ENCODE results near the gene RRP7A. TPM values are rescaled to one million over a fixed set of nuclear protein-coding genes. Genes with fewer than 3 reads are reported as not detected.

Gene RRP7A
- total RNA-seq, 2 donors from 2014 or later: 63.8 to 98.0 TPM

DNA sequence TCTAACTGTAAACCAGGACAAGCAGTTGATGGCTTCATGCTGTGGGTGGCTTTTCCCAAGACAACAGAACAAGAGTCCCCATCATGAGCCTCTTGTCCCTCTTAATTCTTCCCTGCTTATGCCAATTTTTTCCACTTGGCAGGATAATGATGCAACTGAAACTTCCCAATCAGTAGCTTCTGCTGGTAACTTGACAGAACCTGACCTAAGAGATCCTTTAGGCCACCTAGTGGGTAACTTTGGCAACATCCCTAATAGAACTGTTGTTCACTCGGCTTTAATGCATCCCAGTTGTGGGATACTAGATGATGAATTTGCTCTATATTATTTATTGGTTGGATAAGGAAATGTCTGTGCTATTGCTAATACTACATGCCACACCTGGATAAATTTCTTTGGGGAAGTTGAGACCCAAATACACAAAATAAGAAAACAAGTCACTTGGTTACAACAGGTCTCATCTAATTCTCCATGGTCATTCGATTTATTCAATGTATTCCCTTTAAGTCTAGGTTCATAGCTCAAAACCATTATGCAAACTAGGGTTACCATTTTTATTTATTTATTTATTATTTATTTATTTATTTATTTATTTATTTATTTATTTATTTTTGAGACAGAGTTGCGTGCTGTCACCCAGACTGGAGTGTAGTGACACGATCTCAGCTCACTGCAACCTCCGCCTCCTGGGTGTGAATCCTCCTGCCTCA lies 46.0 kb downstream of the RRP7A start:
- WGBS, 2 experiments (ENCODE audit: insufficient coverage in 1 of 2, insufficient read length in 1 of 2): 87% methylated on average over 5 of the region's 5 CpGs; no CpG with 5 or more reads in 1 of the 2 experiments

DNA sequence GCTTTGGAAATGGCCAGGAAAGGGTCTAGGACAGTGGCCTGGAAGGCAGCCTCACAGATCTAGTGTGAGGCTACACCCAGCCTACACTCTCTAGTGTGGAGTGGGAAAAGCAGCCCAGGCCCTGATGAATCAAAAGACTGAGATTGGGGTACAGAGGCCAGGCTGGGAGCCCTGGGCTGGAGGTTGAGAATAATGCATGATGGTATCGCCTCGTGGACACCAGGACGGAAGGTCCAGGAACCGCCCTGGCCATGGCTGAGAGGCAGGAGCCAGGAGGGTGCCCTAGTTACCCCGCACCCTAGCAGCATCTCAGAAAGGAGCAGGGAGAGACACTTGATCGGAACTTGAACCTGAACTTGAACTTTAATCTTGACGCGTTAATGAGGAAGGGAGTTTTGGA lies 46.9 kb downstream of the RRP7A start:
- DNase-seq: no peak
- H3K36me3 ChIP-seq (ENCODE audit: control insufficient read depth, insufficient read depth, low read length): no peaks in the 10 kb centered on the region
- no peaks in the 10 kb centered on the region for H3K9me3 ChIP-seq (ENCODE audit: control insufficient read depth, low read length)
- Mint-ChIP-seq H3K4me3 (no peak overlapping the region), H3K27ac (no peak overlapping the region), H3K27me3 (ENCODE audit: insufficient read depth) (peaks cover 18% of the 10 kb centered on the region), H3K36me3 (ENCODE audit: low read depth) (no peaks in the 10 kb centered on the region), H3K4me1 (no peaks in the 10 kb centered on the region), H3K9me3 (no peaks in the 10 kb centered on the region)
- H3K4me1 ChIP-seq (ENCODE audit: control insufficient read depth, insufficient read depth, low read length): no peaks in the 10 kb centered on the region
- TF ChIP-seq, protein P1, sequence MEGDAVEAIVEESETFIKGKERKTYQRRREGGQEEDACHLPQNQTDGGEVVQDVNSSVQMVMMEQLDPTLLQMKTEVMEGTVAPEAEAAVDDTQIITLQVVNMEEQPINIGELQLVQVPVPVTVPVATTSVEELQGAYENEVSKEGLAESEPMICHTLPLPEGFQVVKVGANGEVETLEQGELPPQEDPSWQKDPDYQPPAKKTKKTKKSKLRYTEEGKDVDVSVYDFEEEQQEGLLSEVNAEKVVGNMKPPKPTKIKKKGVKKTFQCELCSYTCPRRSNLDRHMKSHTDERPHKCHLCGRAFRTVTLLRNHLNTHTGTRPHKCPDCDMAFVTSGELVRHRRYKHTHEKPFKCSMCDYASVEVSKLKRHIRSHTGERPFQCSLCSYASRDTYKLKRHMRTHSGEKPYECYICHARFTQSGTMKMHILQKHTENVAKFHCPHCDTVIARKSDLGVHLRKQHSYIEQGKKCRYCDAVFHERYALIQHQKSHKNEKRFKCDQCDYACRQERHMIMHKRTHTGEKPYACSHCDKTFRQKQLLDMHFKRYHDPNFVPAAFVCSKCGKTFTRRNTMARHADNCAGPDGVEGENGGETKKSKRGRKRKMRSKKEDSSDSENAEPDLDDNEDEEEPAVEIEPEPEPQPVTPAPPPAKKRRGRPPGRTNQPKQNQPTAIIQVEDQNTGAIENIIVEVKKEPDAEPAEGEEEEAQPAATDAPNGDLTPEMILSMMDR (conservative IDR thresholded peaks at IDR 0.05): no peak
- 91 to 92% methylated on average over 8 of the region's 8 CpGs for WGBS, 2 experiments (ENCODE audit: insufficient coverage in 1 of 2, insufficient read length in 1 of 2)
- H3K27me3 ChIP-seq (ENCODE audit: control insufficient read depth, insufficient read depth, low read length, poor library complexity, severe bottlenecking): no peaks in the 10 kb centered on the region
- H3K27ac ChIP-seq (ENCODE audit: low read depth, low read length): no peak overlapping the region
- H3K4me3 ChIP-seq (ENCODE audit: low read length): no peak overlapping the region
- H3K9ac ChIP-seq (ENCODE audit: extremely low read depth, low read length, poor library complexity, severe bottlenecking): no peak overlapping the region

More for the DNA sequence above, 46.0 kb downstream of the RRP7A start:
- no peak for DNase-seq
- Histone ChIP-seq H3K36me3 (ENCODE audit: control insufficient read depth, insufficient read depth, low read length) (no peaks in the 10 kb centered on the region), H3K4me1 (ENCODE audit: control insufficient read depth, insufficient read depth, low read length) (no peaks in the 10 kb centered on the region), H3K27ac (ENCODE audit: low read depth, low read length) (no peak overlapping the region), H3K9ac (ENCODE audit: extremely low read depth, low read length, poor library complexity, severe bottlenecking) (no peak overlapping the region), H3K4me3 (ENCODE audit: low read length) (no peak overlapping the region), H3K27me3 (ENCODE audit: control insufficient read depth, insufficient read depth, low read length, poor library complexity, severe bottlenecking) (no peaks in the 10 kb centered on the region), H3K9me3 (ENCODE audit: control insufficient read depth, low read length) (no peaks in the 10 kb centered on the region)
- Mint-ChIP-seq H3K27me3 (ENCODE audit: insufficient read depth) (peaks cover 9% of the 10 kb centered on the region), H3K9me3 (no peaks in the 10 kb centered on the region), H3K4me1 (peaks cover 2% of the 10 kb centered on the region), H3K4me3 (no peak overlapping the region), H3K27ac (no peak overlapping the region), H3K36me3 (ENCODE audit: low read depth) (no peaks in the 10 kb centered on the region)
- TF ChIP-seq, protein P1 (conservative IDR thresholded peaks at IDR 0.05): peak; percentile 88

DNA sequence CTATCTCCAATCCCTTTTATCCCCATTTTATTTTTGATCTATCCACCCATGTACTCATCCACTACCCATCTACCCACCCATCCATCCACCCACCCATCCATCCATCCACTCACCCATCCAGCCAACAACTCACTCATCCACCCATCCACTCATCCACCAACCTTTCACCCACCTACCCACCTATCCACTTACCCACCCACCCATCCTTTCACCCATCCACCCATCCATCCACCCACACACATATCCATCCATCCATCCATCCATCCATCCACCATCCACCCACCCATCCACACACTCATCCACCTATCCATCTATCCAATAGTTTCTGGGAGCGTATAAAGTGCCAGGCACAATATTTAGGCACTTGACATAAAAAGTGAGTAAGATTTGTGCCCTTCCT lies 48.2 kb downstream of the RRP7A start:
- no peaks in the 10 kb centered on the region for H3K9me3 Mint-ChIP-seq
- no peak for DNase-seq
- Histone ChIP-seq H3K27me3 (ENCODE audit: control insufficient read depth, insufficient read depth, low read length, poor library complexity, severe bottlenecking) (no peaks in the 10 kb centered on the region), H3K9ac (ENCODE audit: extremely low read depth, low read length, poor library complexity, severe bottlenecking) (no peak overlapping the region), H3K36me3 (ENCODE audit: control insufficient read depth, insufficient read depth, low read length) (no peaks in the 10 kb centered on the region), H3K9me3 (ENCODE audit: control insufficient read depth, low read length) (no peaks in the 10 kb centered on the region), H3K4me1 (ENCODE audit: control insufficient read depth, insufficient read depth, low read length) (no peaks in the 10 kb centered on the region), H3K4me3 (ENCODE audit: low read length) (no peak overlapping the region), H3K27ac (ENCODE audit: low read depth, low read length) (no peak overlapping the region)
- no peak overlapping the region for H3K4me3 Mint-ChIP-seq
- WGBS, 2 experiments (ENCODE audit: insufficient coverage in 1 of 2, insufficient read length in 1 of 2): 100% methylated on average over 1 of the region's 1 CpG; no CpG with 5 or more reads in 1 of the 2 experiments
- H3K27me3 Mint-ChIP-seq (ENCODE audit: insufficient read depth): peaks cover 21% of the 10 kb centered on the region
- H3K4me1 Mint-ChIP-seq: no peaks in the 10 kb centered on the region
- H3K36me3 Mint-ChIP-seq (ENCODE audit: low read depth): no peaks in the 10 kb centered on the region
- TF ChIP-seq, protein P1 (conservative IDR thresholded peaks at IDR 0.05): no peak
- H3K27ac Mint-ChIP-seq: no peak overlapping the region
